ENCODE results near the gene TJP3. TPM values are rescaled to one million over a fixed set of nuclear protein-coding genes. Genes with fewer than 3 reads are reported as not detected.

TJP3 gene
- polyA plus RNA-seq, 1 donor from 2014 or later = 0.15 TPM

DNA sequence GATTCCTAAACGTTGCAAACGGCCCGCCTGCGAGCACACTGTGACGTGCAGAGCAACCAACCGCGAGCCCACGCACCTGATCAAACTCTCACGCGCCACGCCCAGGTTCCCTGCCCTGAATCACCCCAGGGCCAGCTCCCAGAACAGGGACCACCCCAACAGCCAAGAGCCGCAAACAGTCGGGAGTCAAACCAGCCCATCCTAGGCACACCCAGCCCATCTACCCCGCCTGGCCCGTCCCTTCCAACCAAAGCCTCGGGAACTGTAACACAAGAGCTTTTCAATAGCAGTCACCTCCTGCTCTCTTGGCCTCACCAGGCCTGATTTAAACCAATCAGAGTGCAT is 16.8 kb upstream of the TJP3 start:
- TF ChIP-seq POLR2AphosphoS5 (IDR thresholded peaks at IDR 0.05) = no peak
- TF ChIP-seq, protein P1, sequence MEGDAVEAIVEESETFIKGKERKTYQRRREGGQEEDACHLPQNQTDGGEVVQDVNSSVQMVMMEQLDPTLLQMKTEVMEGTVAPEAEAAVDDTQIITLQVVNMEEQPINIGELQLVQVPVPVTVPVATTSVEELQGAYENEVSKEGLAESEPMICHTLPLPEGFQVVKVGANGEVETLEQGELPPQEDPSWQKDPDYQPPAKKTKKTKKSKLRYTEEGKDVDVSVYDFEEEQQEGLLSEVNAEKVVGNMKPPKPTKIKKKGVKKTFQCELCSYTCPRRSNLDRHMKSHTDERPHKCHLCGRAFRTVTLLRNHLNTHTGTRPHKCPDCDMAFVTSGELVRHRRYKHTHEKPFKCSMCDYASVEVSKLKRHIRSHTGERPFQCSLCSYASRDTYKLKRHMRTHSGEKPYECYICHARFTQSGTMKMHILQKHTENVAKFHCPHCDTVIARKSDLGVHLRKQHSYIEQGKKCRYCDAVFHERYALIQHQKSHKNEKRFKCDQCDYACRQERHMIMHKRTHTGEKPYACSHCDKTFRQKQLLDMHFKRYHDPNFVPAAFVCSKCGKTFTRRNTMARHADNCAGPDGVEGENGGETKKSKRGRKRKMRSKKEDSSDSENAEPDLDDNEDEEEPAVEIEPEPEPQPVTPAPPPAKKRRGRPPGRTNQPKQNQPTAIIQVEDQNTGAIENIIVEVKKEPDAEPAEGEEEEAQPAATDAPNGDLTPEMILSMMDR (IDR thresholded peaks at IDR 0.05; ENCODE audit: poor library complexity, severe bottlenecking) = no peak
- Histone ChIP-seq H4K20me1 (ENCODE audit: insufficient read depth) (no peaks in the 10 kb centered on the region), H3K36me3 (ENCODE audit: insufficient read depth, low read length) (no peaks in the 10 kb centered on the region)

DNA sequence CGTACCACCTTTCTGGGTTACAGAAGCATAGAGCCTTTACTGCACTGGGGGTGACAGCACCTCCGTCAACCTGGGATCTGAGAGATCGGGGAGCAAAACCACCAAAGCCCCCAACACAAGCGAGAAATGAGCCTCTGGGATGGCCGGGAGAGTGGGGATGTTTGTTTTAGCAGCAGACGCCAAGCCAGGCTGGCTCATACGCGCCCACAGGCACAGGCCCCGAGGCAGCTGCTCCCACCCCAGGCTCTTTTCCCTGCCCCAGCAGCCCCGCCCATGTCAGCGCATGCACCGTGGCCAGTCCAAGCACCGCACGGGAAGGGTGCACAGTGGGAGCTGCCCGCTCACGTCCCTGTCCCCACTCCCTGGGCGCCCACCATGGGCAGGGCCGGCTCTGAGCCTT is 16.5 kb upstream of the TJP3 start:
- H2AFZ ChIP-seq (ENCODE audit: low read depth, low read length) = no peak overlapping the region
- H4K20me1 ChIP-seq (ENCODE audit: insufficient read depth) = no peaks in the 10 kb centered on the region
- no peaks in the 10 kb centered on the region for H3F3A ChIP-seq (ENCODE audit: insufficient read depth, low read length, poor library complexity, severe bottlenecking)
- no peaks in the 10 kb centered on the region for H3K9me2 ChIP-seq (ENCODE audit: insufficient read depth, low read length)
- H3K9me3 ChIP-seq (ENCODE audit: low read length) = no peaks in the 10 kb centered on the region
- H3K36me3 ChIP-seq (ENCODE audit: insufficient read depth, low read length) = no peaks in the 10 kb centered on the region
- no peak overlapping the region for H3K27ac ChIP-seq (ENCODE audit: low read length)
- H3K4me2 ChIP-seq (ENCODE audit: low read length) = no peak overlapping the region
- no peak overlapping the region for H3K4me3 ChIP-seq (ENCODE audit: low read length)
- TF ChIP-seq RAD21 (conservative IDR thresholded peaks at IDR 0.05) (no peak), EP300 (conservative IDR thresholded peaks at IDR 0.05; ENCODE audit: poor library complexity, severe bottlenecking) (no peak), EZH2 (IDR thresholded peaks at IDR 0.05; ENCODE audit: borderline replicate concordance, insufficient read depth, low read length, poor library complexity, severe bottlenecking) (no peak), MXI1 (conservative IDR thresholded peaks at IDR 0.05; ENCODE audit: poor library complexity, severe bottlenecking) (no peak), TAF1 (IDR thresholded peaks at IDR 0.05; ENCODE audit: low read depth) (no peak), SMC3 (conservative IDR thresholded peaks at IDR 0.05; ENCODE audit: poor library complexity) (no peak), POLR2AphosphoS5 (IDR thresholded peaks at IDR 0.05) (no peak)
- TF ChIP-seq, protein P1 (IDR thresholded peaks at IDR 0.05; ENCODE audit: poor library complexity, severe bottlenecking) = no peak
- TF ChIP-seq, protein P2, sequence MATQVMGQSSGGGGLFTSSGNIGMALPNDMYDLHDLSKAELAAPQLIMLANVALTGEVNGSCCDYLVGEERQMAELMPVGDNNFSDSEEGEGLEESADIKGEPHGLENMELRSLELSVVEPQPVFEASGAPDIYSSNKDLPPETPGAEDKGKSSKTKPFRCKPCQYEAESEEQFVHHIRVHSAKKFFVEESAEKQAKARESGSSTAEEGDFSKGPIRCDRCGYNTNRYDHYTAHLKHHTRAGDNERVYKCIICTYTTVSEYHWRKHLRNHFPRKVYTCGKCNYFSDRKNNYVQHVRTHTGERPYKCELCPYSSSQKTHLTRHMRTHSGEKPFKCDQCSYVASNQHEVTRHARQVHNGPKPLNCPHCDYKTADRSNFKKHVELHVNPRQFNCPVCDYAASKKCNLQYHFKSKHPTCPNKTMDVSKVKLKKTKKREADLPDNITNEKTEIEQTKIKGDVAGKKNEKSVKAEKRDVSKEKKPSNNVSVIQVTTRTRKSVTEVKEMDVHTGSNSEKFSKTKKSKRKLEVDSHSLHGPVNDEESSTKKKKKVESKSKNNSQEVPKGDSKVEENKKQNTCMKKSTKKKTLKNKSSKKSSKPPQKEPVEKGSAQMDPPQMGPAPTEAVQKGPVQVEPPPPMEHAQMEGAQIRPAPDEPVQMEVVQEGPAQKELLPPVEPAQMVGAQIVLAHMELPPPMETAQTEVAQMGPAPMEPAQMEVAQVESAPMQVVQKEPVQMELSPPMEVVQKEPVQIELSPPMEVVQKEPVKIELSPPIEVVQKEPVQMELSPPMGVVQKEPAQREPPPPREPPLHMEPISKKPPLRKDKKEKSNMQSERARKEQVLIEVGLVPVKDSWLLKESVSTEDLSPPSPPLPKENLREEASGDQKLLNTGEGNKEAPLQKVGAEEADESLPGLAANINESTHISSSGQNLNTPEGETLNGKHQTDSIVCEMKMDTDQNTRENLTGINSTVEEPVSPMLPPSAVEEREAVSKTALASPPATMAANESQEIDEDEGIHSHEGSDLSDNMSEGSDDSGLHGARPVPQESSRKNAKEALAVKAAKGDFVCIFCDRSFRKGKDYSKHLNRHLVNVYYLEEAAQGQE (IDR thresholded peaks at IDR 0.05; ENCODE audit: borderline replicate concordance) = no peak
- H3K79me2 ChIP-seq (replicated peaks; ENCODE audit: insufficient read depth, low read length) = peaks cover 4% of the 10 kb centered on the region
- no peaks in the 10 kb centered on the region for H3K27me3 ChIP-seq (ENCODE audit: insufficient read depth, low read depth, low read length)
- no peak overlapping the region for H3K9ac ChIP-seq (ENCODE audit: low read length)

More for the DNA sequence above, 16.8 kb upstream of the TJP3 start:
- H3K9ac ChIP-seq (ENCODE audit: low read length) = no peak overlapping the region
- peaks cover 4% of the 10 kb centered on the region for H3K79me2 ChIP-seq (replicated peaks; ENCODE audit: insufficient read depth, low read length)
- no peak overlapping the region for H3K4me2 ChIP-seq (ENCODE audit: low read length)
- H3K27ac ChIP-seq (ENCODE audit: low read length) = no peak overlapping the region
- no peak overlapping the region for H2AFZ ChIP-seq (ENCODE audit: low read depth, low read length)
- H3F3A ChIP-seq (ENCODE audit: insufficient read depth, low read length, poor library complexity, severe bottlenecking) = no peaks in the 10 kb centered on the region
- H3K4me3 ChIP-seq (ENCODE audit: low read length) = no peak overlapping the region
- H3K9me2 ChIP-seq (ENCODE audit: insufficient read depth, low read length) = no peaks in the 10 kb centered on the region
- H3K9me3 ChIP-seq (ENCODE audit: low read length) = no peaks in the 10 kb centered on the region
- H3K27me3 ChIP-seq (ENCODE audit: insufficient read depth, low read depth, low read length) = no peaks in the 10 kb centered on the region

Data from neural cell (in vitro differentiated cells).